DOHH2 (cell line): Measurements from ENCODE around the gene ABR.
"Not testable (repeated sequence)": the region's sequence is repeated elsewhere in the genome, so short reads cannot be mapped to it uniquely, and the experiment has no call there.

Experiments used
- H3F3A ChIP-seq: fragments of 200-600 bp; sonication (generic), shearing (Covaris generic); 2 replicates; pipeline ENCODE4 v1.6.0; 2016; ENCODE audit warnings: antibody characterized with exemption, mild to moderate bottlenecking; ENCODE audit not compliant: control insufficient read depth, insufficient read depth
- H3K27ac ChIP-seq: fragments of 200-600 bp; sonication (generic); 2 replicates; pipeline ENCODE4 v1.5.1; 2014; ENCODE audit warnings: low read depth, mild to moderate bottlenecking, low read length, moderate library complexity
- H3K27me3 ChIP-seq: fragments of 200-600 bp; sonication (generic); 2 replicates; pipeline ENCODE4 v1.6.1; 2014; ENCODE audit warnings: mild to moderate bottlenecking, low read length, mixed read lengths; ENCODE audit not compliant: control insufficient read depth
- H3K36me3 ChIP-seq: fragments of 200-600 bp; sonication (generic); 2 replicates; pipeline ENCODE4 v1.6.1; 2014; ENCODE audit warnings: mild to moderate bottlenecking, low read length, moderate library complexity, mixed read lengths; ENCODE audit not compliant: control insufficient read depth
- H3K4me1 ChIP-seq: fragments of 200-600 bp; sonication (generic); 2 replicates; pipeline ENCODE4 v1.6.1; 2014; ENCODE audit warnings: mild to moderate bottlenecking, low read length, mixed read lengths; ENCODE audit not compliant: control insufficient read depth
- H3K4me2 ChIP-seq: fragments of 200-600 bp; sonication (generic); 2 replicates; pipeline ENCODE4 v1.6.0; 2014; ENCODE audit warnings: mild to moderate bottlenecking, low read length, moderate library complexity
- H3K4me3 ChIP-seq: fragments of 200-600 bp; sonication (generic); 2 replicates; pipeline ENCODE4 v1.5.1; 2014; ENCODE audit warnings: mild to moderate bottlenecking, low read length, mixed read lengths
- H3K79me2 ChIP-seq: fragments of 200-600 bp; sonication (generic); 2 replicates; pipeline ENCODE4 v1.6.1; 2014; ENCODE audit warnings: mild to moderate bottlenecking, low read length, mixed read lengths; ENCODE audit not compliant: control insufficient read depth
- H3K9me2 ChIP-seq: fragments of 200-600 bp; sonication (generic); replicated peaks from 2 replicates; pipeline ENCODE4 v1.6.1; 2014; ENCODE audit warnings: mild to moderate bottlenecking, low read length, mixed read lengths; ENCODE audit not compliant: control insufficient read depth
- H3K9me3 ChIP-seq: fragments of 200-600 bp; sonication (generic); 2 replicates; pipeline ENCODE4 v1.6.1; 2014; ENCODE audit warnings: antibody characterized with exemption, low read length, mixed read lengths; ENCODE audit not compliant: control insufficient read depth, insufficient read depth
- H4K20me1 ChIP-seq: fragments of 200-600 bp; sonication (generic); 2 replicates; pipeline ENCODE4 v1.6.0; 2014; ENCODE audit warnings: low read depth, mild to moderate bottlenecking, antibody characterized with exemption, low read length, moderate library complexity; ENCODE audit not compliant: control insufficient read depth, insufficient read depth
- EZH2phosphoT487 ChIP-seq: fragments of 200-600 bp; sonication (generic); IDR thresholded peaks from 2 replicates; pipeline ENCODE4 v1.6.1; 2017; ENCODE audit warnings: borderline replicate concordance, mild to moderate bottlenecking, antibody characterized with exemption, low read length, moderate library complexity, mixed read lengths
- TF ChIP-seq, protein P1 (sequence below): fragments of 200-600 bp; sonication (generic); IDR thresholded peaks from one replicate; pipeline ENCODE4 v1.5.1; 2014; ENCODE audit warnings: antibody characterized with exemption, mild to moderate bottlenecking, low read depth, low read length; ENCODE audit not compliant: poor library complexity, severe bottlenecking

The ABR gene

DNA sequence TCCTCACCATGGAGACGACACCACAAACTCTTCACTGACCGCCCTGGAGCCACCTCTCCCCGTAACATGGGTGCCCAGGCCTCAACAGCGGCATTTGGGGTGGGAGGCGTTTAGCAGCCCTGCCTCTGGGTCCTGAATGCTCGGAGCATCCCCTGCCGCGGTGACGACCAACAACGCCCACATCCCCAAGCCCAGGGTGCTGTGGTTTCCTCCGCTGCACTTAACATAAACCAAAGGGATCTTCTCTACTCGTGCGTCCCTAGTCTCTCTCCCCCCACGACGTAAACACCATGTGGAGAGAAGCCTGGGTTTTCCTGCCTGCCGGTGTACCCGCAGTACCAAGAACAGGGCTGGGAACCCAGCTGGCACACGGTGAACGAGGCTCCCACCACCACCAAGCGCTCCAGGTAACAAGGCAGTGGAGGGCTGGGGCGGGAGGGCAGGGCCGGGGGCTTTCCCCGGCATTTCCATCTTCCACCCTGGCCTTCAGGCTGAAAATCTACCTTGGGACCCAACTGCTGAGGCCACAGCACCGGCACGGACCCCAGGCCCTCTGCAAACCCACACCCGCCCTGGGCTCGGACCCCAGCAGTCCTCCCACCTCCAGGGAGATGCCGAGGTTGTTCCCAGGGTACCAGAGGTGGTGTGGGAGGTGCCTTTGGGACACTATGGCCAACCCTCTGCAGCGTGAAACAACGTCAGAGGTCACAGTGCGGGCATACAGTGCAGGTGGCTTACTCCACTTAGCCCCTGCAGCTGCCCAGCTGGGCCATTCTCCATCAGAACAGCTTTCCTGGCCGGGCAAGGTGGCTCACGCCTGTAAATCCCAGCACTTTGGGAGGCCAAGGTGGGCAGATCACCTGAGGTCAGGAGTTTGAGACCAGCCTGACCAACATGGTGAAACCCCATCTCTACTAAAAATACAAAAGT lies 128.5 kb downstream of the ABR start:
- Histone ChIP-seq H3K9me2 (no peaks in the 10 kb centered on the region), H3K79me2 (no peaks in the 10 kb centered on the region), H3K4me2 (no peak overlapping the region), H3K4me1 (no peaks in the 10 kb centered on the region), H4K20me1 (no peaks in the 10 kb centered on the region), H3K27me3 (no peaks in the 10 kb centered on the region), H3F3A (no peaks in the 10 kb centered on the region), H3K36me3 (peaks cover 73% of the 10 kb centered on the region), H3K27ac (no peak overlapping the region), H3K4me3 (no peak overlapping the region), H3K9me3 (no peaks in the 10 kb centered on the region)
- TF ChIP-seq, protein P1, sequence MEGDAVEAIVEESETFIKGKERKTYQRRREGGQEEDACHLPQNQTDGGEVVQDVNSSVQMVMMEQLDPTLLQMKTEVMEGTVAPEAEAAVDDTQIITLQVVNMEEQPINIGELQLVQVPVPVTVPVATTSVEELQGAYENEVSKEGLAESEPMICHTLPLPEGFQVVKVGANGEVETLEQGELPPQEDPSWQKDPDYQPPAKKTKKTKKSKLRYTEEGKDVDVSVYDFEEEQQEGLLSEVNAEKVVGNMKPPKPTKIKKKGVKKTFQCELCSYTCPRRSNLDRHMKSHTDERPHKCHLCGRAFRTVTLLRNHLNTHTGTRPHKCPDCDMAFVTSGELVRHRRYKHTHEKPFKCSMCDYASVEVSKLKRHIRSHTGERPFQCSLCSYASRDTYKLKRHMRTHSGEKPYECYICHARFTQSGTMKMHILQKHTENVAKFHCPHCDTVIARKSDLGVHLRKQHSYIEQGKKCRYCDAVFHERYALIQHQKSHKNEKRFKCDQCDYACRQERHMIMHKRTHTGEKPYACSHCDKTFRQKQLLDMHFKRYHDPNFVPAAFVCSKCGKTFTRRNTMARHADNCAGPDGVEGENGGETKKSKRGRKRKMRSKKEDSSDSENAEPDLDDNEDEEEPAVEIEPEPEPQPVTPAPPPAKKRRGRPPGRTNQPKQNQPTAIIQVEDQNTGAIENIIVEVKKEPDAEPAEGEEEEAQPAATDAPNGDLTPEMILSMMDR = no peak
- no peak for TF ChIP-seq EZH2phosphoT487

DNA sequence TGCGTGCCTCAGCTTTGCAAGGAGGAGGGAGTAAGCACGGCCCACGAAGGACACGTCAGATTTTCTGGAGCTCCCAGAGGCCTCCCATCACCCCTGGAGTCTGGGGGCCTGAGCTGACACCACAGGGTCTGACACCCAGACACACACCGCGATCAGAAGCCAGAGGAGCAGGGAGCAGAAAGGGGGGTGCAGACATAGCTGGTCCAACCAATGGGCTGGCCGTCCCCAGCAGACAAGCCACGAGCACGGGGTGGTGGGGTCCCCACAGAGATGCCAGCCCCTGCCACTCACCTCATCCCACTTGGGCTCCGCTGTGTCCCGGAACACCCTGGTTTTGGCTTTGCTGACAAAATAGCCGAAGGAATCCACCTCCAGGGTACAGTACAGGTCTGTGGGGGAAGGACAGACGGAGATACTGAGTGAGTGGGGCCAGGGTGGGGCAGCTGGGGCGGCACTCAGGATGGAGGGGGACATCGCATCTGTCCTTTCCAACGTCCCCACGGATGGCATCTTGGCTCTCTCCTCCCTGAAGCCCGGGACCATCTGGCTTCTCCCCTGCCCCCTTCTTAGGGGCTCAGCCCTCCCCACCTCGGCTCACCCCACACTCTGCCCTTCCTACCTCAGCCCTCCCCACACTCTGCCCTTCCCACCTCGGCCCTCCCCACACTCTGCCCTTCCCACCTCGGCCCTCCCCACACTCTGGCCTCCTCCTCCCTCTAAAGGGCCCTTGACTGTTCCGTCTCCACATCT lies 129.4 kb downstream of the ABR start:
- peaks cover 69% of the 10 kb centered on the region for H3K36me3 ChIP-seq
- no peaks in the 10 kb centered on the region for H4K20me1 ChIP-seq
- H3K4me1 ChIP-seq = no peaks in the 10 kb centered on the region
- no peak overlapping the region for H3K27ac ChIP-seq
- no peaks in the 10 kb centered on the region for H3F3A ChIP-seq
- H3K9me2 ChIP-seq = no peaks in the 10 kb centered on the region
- H3K9me3 ChIP-seq = no peaks in the 10 kb centered on the region
- no peaks in the 10 kb centered on the region for H3K79me2 ChIP-seq
- H3K27me3 ChIP-seq = no peaks in the 10 kb centered on the region
- no peak overlapping the region for H3K4me3 ChIP-seq
- no peak for TF ChIP-seq EZH2phosphoT487
- TF ChIP-seq, protein P1 = no peak
- no peak overlapping the region for H3K4me2 ChIP-seq

DNA sequence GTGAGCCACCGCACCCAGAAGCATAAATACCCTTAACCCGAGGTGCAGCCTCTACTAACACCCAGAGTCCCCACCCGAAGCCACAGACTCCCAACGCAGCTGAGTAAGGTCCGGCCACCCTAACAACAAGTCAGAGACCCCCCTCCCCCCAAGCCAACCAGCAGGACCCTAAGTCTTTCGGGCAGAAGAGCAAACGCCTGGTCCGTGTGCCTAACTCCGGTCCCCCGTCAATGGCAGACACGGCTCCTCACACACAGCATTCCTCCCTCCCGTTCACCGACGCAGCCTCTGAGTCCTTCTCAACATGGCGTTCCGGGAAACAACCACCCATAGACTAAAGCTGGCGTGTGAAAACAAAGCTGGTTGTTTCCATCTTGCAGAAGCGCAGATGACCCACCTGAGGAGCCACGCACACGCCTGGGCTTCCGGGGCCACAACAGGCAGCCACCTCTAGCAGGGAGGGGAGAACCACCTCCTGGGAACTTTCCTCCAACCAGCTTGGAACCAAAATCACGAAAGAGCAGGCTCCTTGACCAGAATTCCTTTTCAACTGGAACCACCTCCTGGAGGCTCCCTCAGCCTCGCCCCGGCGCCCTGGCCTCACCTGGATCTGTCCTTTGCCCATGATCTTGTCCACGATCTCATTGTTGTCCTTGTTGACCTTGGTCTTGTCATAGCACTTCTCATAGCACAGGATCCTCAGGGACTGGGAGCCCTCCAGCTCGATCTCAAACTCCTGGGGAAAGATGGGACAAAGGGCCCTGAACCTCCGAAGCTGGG lies 130.1 kb downstream of the ABR start:
- peaks cover 3% of the 10 kb centered on the region; the same call in 1 of the 2 replicates for H3K79me2 ChIP-seq
- no peak overlapping the region for H3K4me2 ChIP-seq
- H3K36me3 ChIP-seq = peaks cover 64% of the 10 kb centered on the region
- H3K27me3 ChIP-seq = no peaks in the 10 kb centered on the region
- H3F3A ChIP-seq = no peaks in the 10 kb centered on the region
- no peaks in the 10 kb centered on the region for H3K9me2 ChIP-seq
- H3K4me1 ChIP-seq = no peaks in the 10 kb centered on the region
- no peaks in the 10 kb centered on the region for H3K9me3 ChIP-seq
- no peak overlapping the region for H3K27ac ChIP-seq
- H4K20me1 ChIP-seq = no peaks in the 10 kb centered on the region
- TF ChIP-seq EZH2phosphoT487 = no peak
- TF ChIP-seq, protein P1 = no peak
- no peak overlapping the region for H3K4me3 ChIP-seq

DNA sequence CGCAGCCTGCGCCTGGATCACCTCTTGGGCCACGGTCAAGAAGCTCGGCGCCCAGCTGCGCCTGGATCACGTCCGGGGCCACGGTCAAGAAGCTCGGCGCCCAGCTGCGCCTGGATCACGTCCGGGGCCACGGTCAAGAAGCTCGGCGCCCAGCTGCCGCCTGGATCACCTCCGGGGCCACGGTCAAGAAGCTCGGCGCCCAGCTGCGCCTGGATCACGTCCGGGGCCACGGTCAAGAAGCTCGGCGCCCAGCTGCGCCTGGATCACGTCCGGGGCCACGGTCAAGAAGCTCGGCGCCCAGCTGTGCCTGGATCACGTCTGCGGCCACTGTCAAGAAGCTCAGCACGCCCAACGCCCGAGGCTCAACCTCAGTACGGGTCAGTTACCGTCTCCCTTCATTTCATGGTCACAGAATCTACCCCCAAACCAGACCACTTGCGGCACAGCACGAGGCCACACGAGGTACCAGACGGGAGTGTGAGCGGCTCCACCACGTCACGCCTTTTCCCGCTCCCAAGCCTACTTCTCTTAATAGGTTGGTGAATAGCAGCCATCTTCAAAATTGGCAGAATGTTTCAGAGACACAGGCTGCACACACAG lies 131.2 kb downstream of the ABR start:
- not testable (repeated sequence) for H3K27ac ChIP-seq, H3K4me3 ChIP-seq, H3K9me3 ChIP-seq, H3F3A ChIP-seq, H3K79me2 ChIP-seq, H4K20me1 ChIP-seq, H3K27me3 ChIP-seq, H3K9me2 ChIP-seq, H3K4me2 ChIP-seq, H3K4me1 ChIP-seq
- peaks cover 57% of the 10 kb centered on the region for H3K36me3 ChIP-seq
